HepG2 (cell line): Measurements from ENCODE around the gene CELSR2. TPM values are rescaled to one million over a fixed set of nuclear protein-coding genes. Genes with fewer than 3 reads are reported as not detected.

ENCODE experiments used
- ATAC-seq: fragments of 200-7000 bp; cut with Tn5 transposase; 3 replicates; pipeline ENCODE4 v1.9.1; 2020; ENCODE audit warnings: mild to moderate bottlenecking, moderate library complexity
- BruUV-seq: library from RNA; stranded (reverse); fragments of 400-500 nt; replicated peaks from 2 replicates; lab custom pipeline; 2021; lab: Mats Ljungman, UMichigan
- CTCF ChIA-PET: fragments of 300-600 bp; formaldehyde crosslinking; extraction: SDS; loops from one replicate; lab custom pipeline; 2021; ENCODE audit warnings: low total read pairs, inconsistent platforms, low intra/inter-chr PET ratio; lab: Yijun Ruan, JAX
- POLR2A ChIA-PET: fragments of 350-600 bp; sonication (Branson Sonifier 250); formaldehyde crosslinking; loops from one replicate; lab custom pipeline; 2020; ENCODE audit warnings: antibody characterized with exemption, inconsistent platforms; lab: Yijun Ruan, JAX
- DNase-seq: peaks from one replicate; pipeline ENCODE4 v3.0.0-alpha.2; 2015; ENCODE audit warnings: low spot score
- FAIRE-seq: peaks from 3 replicates; lab custom pipeline; 2011; peaks lifted over from hg19 to GRCh38; lab: Jason Lieb, UNC
- H2AFZ ChIP-seq: one replicate; pipeline ENCODE4 v1.6.1; 2011; ENCODE audit warnings: low read length, inconsistent platforms
- H3K27ac ChIP-seq: fragments of 300-600 bp; 3 replicates; pipeline ENCODE4 v1.8.0; 2011; ENCODE audit warnings: mixed run types, mild to moderate bottlenecking, mixed read lengths, low read length, inconsistent platforms; ENCODE audit not compliant: insufficient read depth; ENCODE audit errors: extremely low read length
- H3K27me3 ChIP-seq, 2 experiments: fragments of 200-600 bp in 1 of 2; 2 replicates in 1 of 2; 3 replicates in 1 of 2; pipeline versions ENCODE4 v1.6.0 to v1.8.0; 2011; ENCODE audit warnings: low read length in 2 of 2, mild to moderate bottlenecking in 2 of 2, moderate library complexity in 2 of 2, inconsistent platforms in 1 of 2; ENCODE audit not compliant: insufficient read depth in 2 of 2, control insufficient read depth in 1 of 2
- H3K36me3 ChIP-seq, 2 experiments: fragments of 200-600 bp in 1 of 2; replicated peaks in 1 of 2; 2 replicates in 1 of 2; 3 replicates in 1 of 2; pipeline versions ENCODE4 v1.5.1 to v1.8.0; 2011; ENCODE audit warnings: low read length in 2 of 2, inconsistent platforms in 1 of 2; ENCODE audit not compliant: insufficient read depth in 2 of 2, control insufficient read depth in 1 of 2
- H3K4me1 ChIP-seq: 2 replicates; pipeline ENCODE4 v1.5.1; 2012; ENCODE audit warnings: low read length, inconsistent platforms; ENCODE audit not compliant: insufficient read depth
- H3K4me2 ChIP-seq: 2 replicates; pipeline ENCODE4 v1.6.0; 2011; ENCODE audit warnings: low read depth, low read length, inconsistent platforms
- H3K4me3 ChIP-seq, 3 experiments: fragments of 200-600 bp in 1 of 3; sonication (generic), shearing (Covaris generic) in 1 of 3; replicated peaks in 1 of 3; 2 replicates each; pipeline ENCODE4 v1.5.1; 2011 to 2016; ENCODE audit warnings: low read length in 3 of 3, inconsistent platforms in 2 of 3, low read depth in 2 of 3, mild to moderate bottlenecking in 2 of 3, control low read depth in 1 of 3, mixed read lengths in 1 of 3; ENCODE audit not compliant: insufficient read depth in 1 of 3
- H3K79me2 ChIP-seq: one replicate; pipeline ENCODE4 v1.6.1; 2011; ENCODE audit warnings: low read length, inconsistent platforms; ENCODE audit not compliant: insufficient read depth
- H3K9ac ChIP-seq: 2 replicates; pipeline ENCODE4 v1.6.0; 2011; ENCODE audit warnings: mild to moderate bottlenecking, low read depth, low read length, inconsistent platforms; ENCODE audit not compliant: insufficient read depth
- H3K9me3 ChIP-seq: 2 replicates; pipeline ENCODE4 v1.5.1; 2012; ENCODE audit warnings: mild to moderate bottlenecking, low read length
- H4K20me1 ChIP-seq: 2 replicates; pipeline ENCODE4 v1.6.0; 2011; ENCODE audit warnings: inconsistent platforms, mild to moderate bottlenecking, low read length, moderate library complexity; ENCODE audit not compliant: insufficient read depth
- DR1 ChIP-seq: sonication (generic); formaldehyde crosslinking; IDR thresholded peaks from 2 replicates; pipeline ENCODE4 v1.8.0; 2021; ENCODE audit warnings: mild to moderate bottlenecking, missing genetic modification reagents, inconsistent platforms
- EED ChIP-seq: sonication (generic); formaldehyde crosslinking; IDR thresholded peaks from 2 replicates; pipeline ENCODE4 v1.5.0; 2020; ENCODE audit warnings: mild to moderate bottlenecking, missing genetic modification reagents
- HDAC6 ChIP-seq: fragments of 200-600 bp; sonication (generic); IDR thresholded peaks from 2 replicates; pipeline ENCODE4 v1.7.0; 2017; ENCODE audit warnings: mild to moderate bottlenecking, antibody characterized with exemption, low read length, low read depth
- HNRNPLL ChIP-seq: fragments of 200-400 bp; formaldehyde crosslinking; IDR thresholded peaks from 2 replicates; pipeline ENCODE4 v1.6.1; 2017; ENCODE audit warnings: mild to moderate bottlenecking, low read depth, low read length; ENCODE audit not compliant: poor library complexity, severe bottlenecking
- POLR2AphosphoS2 ChIP-seq: IDR thresholded peaks from 2 replicates; pipeline ENCODE4 v1.6.1; 2011; ENCODE audit warnings: low read depth, low read length, improper control_type of control experiment
- RARG ChIP-seq: sonication (generic); formaldehyde crosslinking; IDR thresholded peaks from 2 replicates; pipeline ENCODE4 v1.4.0; 2020; ENCODE audit warnings: low read depth, mild to moderate bottlenecking, missing genetic modification reagents
- RBFOX2 ChIP-seq: fragments of 200-400 bp; formaldehyde crosslinking; IDR thresholded peaks from 2 replicates; pipeline ENCODE4 v1.6.1; 2017; ENCODE audit warnings: low read depth, mild to moderate bottlenecking, low read length
- ZBTB38 ChIP-seq: sonication (generic); formaldehyde crosslinking; IDR thresholded peaks from 2 replicates; pipeline ENCODE4 v1.5.1; 2020; ENCODE audit warnings: mild to moderate bottlenecking, missing genetic modification reagents
- ZFP90 ChIP-seq: sonication (generic); formaldehyde crosslinking; IDR thresholded peaks from 2 replicates; pipeline ENCODE4 v1.8.0; 2022; ENCODE audit warnings: missing genetic modification reagents, mild to moderate bottlenecking, inconsistent platforms, borderline replicate concordance
- ZNF713 ChIP-seq: sonication (generic); formaldehyde crosslinking; IDR thresholded peaks from 2 replicates; pipeline ENCODE4 v1.4.0; 2020; ENCODE audit warnings: mild to moderate bottlenecking, missing genetic modification reagents
- ZNF816 ChIP-seq: sonication (generic); formaldehyde crosslinking; IDR thresholded peaks from 2 replicates; pipeline ENCODE4 v1.8.0; 2022; ENCODE audit warnings: missing genetic modification reagents, mild to moderate bottlenecking, borderline replicate concordance
- WGBS: methylation state at CpG from one replicate; pipeline ENCODE4 v1.1.6; 2017; ENCODE audit warnings: low lambda C conversion rate; 5-methylcytosine and 5-hydroxymethylcytosine counted together
- in situ Hi-C: cut with HindIII; loops from 2 replicates; pipeline ENCODE4 v1.10.0; 2017; ENCODE audit warnings: low pct_unique_long_range_greater_than_20kb; ENCODE audit not compliant: extremely low pct_ligation_motif_present
- intact Hi-C: fragments of 100-400 bp; cut with micrococcal nuclease; formaldehyde crosslinking; loops from one replicate; pipeline ENCODE4 v1.10.0; 2022; ENCODE audit not compliant: unreplicated experiment
- polyA plus RNA-seq, 8 experiments: library from polyadenylated mRNA; depleted of rRNA in 3 of 8; stranded (reverse) in 7 of 8; unstranded in 1 of 8; fragments of >200 nt; fragmentation: Illumina TruSeq in 4 of 8; extraction: Trizol in 4 of 8; gene quantifications; 2 replicates each; pipeline versions ENCODE4 v1.2.1 to v1.2.3, GENCODE V29; 2011 to 2016; ENCODE audit warnings: low read depth in 4 of 8, missing spikeins in 1 of 8, mixed read lengths in 1 of 8; ENCODE audit not compliant: insufficient read depth in 1 of 8
- total RNA-seq, 5 experiments: library from RNA; depleted of rRNA; stranded (reverse); fragments of >200 nt; fragmentation: Illumina TruSeq; extraction: Trizol; gene quantifications; 2 replicates each; pipeline ENCODE4 v1.2.3, GENCODE V29; 2016; ENCODE audit warnings: low read depth in 1 of 5
- TF ChIP-seq, protein P1 (sequence below): IDR thresholded peaks from 2 replicates; pipeline ENCODE4 v1.4.0; 2020; ENCODE audit warnings: mild to moderate bottlenecking, missing genetic modification reagents
- TF ChIP-seq, protein P2 (sequence below): sonication (generic); formaldehyde crosslinking; IDR thresholded peaks from 2 replicates; pipeline ENCODE4 v1.8.0; 2022; ENCODE audit warnings: missing genetic modification reagents, mild to moderate bottlenecking, borderline replicate concordance
- TF ChIP-seq, protein P3 (sequence below): sonication (generic); formaldehyde crosslinking; IDR thresholded peaks from 2 replicates; pipeline ENCODE4 v1.4.0; 2020; ENCODE audit warnings: missing genetic modification reagents
- TF ChIP-seq, protein P4 (sequence below): sonication (generic); formaldehyde crosslinking; conservative IDR thresholded peaks from 2 replicates; pipeline ENCODE4 v1.8.1; 2023; ENCODE audit warnings: missing genetic modification reagents

Gene CELSR2
- total and polyA plus RNA-seq, 2 of the 13 experiments (the other 11 are each of a cell fraction or from before 2014, with no cell fraction given) = 4.0 to 6.6 TPM

DNA sequence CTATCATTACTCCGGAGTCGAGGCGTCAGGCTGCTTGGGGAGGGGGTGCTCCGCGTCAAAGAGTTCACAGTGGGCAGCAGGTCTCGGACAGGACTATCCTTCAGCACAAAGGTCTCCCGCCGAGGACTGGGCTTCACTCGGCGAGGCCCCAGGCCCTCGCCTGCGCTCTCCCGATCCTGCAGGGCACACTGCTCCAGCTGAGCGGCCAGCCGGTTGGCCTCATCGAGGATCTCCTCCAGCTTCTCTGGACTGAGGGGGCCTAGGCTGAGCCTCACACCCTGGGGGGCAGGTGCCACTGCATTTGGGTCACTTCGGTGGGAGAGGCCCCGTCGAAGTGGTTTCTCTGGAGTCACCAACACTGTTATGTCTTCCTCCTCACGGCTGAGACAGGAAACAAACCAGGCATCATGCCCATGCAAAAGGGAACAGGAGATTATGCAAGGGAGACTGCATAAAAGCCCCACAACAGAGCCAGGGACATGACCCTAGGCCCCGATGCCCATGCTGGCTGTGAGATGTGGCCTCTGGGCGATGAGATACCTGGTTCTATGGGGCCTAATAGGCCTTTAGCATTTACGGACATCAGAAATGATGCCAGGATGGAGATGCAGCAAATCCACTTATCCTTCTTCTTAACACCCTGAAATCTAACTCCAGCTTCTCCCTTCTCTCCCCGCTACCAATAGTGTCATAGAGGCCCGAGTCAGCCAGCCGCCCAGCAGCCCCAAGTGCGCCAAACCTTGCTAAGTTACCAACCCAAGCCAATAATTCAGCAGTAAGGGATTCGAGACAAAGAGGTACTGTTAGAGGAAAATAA, 32.5 kb downstream of the CELSR2 start:
- intact Hi-C loops = loop anchor here (2.0 kb wide), 2 partner anchors 19 to 111 kb away; no protein-coding TSS in a partner anchor
- H4K20me1 ChIP-seq = no peaks in the 10 kb centered on the region
- H3K4me1 ChIP-seq = peaks cover 65% of the 10 kb centered on the region
- ChIA-PET POLR2A (interaction anchor here (1.4 to 2.0 kb wide), 5 partner anchors 15 to 89 kb away, joined by 8 to 28 read pairs (median 15); partner anchors contain the start of genes MYBPHL and SARS1), CTCF (interaction anchor here (1.9 kb wide), 1 partner anchor 18 kb away, joined by 8 read pairs; no protein-coding TSS in a partner anchor)
- H3K9me3 ChIP-seq = no peaks in the 10 kb centered on the region
- H3K9ac ChIP-seq = peak overlapping the region; percentile 80
- peaks cover 4 to 12% of the 10 kb centered on the region in 2 experiments; a peak in 2 of 5 replicates for H3K36me3 ChIP-seq
- in situ Hi-C loops = no loop called here
- H3K27me3 ChIP-seq = no peaks in the 10 kb centered on the region; a peak in 1 of 5 replicates
- TSS peak; percentile 51 for BruUV-seq
- ATAC-seq (no peak), FAIRE-seq (no peak), DNase-seq (no peak)
- peak overlapping the region; percentile 85 for H3K27ac ChIP-seq
- H2AFZ ChIP-seq = no peak overlapping the region
- WGBS = 57% methylated on average over 24 of the region's 28 CpGs
- peaks cover 18% of the 10 kb centered on the region for H3K79me2 ChIP-seq
- peak overlapping the region; percentile 83 for H3K4me2 ChIP-seq
- H3K4me3 ChIP-seq = peak overlapping the region; percentile 75 to 99 (median 93)
- TF ChIP-seq DR1 = no peak
- TF ChIP-seq ZFP90 (CRISPR knock-in tag) = no peak
- TF ChIP-seq RARG = no peak
- TF ChIP-seq, protein P1, sequence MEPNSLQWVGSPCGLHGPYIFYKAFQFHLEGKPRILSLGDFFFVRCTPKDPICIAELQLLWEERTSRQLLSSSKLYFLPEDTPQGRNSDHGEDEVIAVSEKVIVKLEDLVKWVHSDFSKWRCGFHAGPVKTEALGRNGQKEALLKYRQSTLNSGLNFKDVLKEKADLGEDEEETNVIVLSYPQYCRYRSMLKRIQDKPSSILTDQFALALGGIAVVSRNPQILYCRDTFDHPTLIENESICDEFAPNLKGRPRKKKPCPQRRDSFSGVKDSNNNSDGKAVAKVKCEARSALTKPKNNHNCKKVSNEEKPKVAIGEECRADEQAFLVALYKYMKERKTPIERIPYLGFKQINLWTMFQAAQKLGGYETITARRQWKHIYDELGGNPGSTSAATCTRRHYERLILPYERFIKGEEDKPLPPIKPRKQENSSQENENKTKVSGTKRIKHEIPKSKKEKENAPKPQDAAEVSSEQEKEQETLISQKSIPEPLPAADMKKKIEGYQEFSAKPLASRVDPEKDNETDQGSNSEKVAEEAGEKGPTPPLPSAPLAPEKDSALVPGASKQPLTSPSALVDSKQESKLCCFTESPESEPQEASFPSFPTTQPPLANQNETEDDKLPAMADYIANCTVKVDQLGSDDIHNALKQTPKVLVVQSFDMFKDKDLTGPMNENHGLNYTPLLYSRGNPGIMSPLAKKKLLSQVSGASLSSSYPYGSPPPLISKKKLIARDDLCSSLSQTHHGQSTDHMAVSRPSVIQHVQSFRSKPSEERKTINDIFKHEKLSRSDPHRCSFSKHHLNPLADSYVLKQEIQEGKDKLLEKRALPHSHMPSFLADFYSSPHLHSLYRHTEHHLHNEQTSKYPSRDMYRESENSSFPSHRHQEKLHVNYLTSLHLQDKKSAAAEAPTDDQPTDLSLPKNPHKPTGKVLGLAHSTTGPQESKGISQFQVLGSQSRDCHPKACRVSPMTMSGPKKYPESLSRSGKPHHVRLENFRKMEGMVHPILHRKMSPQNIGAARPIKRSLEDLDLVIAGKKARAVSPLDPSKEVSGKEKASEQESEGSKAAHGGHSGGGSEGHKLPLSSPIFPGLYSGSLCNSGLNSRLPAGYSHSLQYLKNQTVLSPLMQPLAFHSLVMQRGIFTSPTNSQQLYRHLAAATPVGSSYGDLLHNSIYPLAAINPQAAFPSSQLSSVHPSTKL (CRISPR knock-in tag) = no peak
- no peak for TF ChIP-seq POLR2AphosphoS2
- TF ChIP-seq ZBTB38 (CRISPR knock-in tag) = peak; percentile 81
- TF ChIP-seq RBFOX2 = peak; percentile 60; the same call in 1 of the 2 replicates
- TF ChIP-seq ZNF816 (CRISPR knock-in tag) = no peak
- TF ChIP-seq EED (CRISPR knock-in tag) = no peak
- TF ChIP-seq, protein P2, sequence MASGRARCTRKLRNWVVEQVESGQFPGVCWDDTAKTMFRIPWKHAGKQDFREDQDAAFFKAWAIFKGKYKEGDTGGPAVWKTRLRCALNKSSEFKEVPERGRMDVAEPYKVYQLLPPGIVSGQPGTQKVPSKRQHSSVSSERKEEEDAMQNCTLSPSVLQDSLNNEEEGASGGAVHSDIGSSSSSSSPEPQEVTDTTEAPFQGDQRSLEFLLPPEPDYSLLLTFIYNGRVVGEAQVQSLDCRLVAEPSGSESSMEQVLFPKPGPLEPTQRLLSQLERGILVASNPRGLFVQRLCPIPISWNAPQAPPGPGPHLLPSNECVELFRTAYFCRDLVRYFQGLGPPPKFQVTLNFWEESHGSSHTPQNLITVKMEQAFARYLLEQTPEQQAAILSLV (CRISPR knock-in tag) = no peak
- TF ChIP-seq HNRNPLL = no peak
- no peak for TF ChIP-seq HDAC6
- TF ChIP-seq, protein P3, sequence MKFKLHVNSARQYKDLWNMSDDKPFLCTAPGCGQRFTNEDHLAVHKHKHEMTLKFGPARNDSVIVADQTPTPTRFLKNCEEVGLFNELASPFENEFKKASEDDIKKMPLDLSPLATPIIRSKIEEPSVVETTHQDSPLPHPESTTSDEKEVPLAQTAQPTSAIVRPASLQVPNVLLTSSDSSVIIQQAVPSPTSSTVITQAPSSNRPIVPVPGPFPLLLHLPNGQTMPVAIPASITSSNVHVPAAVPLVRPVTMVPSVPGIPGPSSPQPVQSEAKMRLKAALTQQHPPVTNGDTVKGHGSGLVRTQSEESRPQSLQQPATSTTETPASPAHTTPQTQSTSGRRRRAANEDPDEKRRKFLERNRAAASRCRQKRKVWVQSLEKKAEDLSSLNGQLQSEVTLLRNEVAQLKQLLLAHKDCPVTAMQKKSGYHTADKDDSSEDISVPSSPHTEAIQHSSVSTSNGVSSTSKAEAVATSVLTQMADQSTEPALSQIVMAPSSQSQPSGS (CRISPR knock-in tag) = 0 out of 2 replicates have a peak, but pooled peaks have one; percentile 6
- TF ChIP-seq ZNF713 (CRISPR knock-in tag) = no peak
- TF ChIP-seq, protein P4, sequence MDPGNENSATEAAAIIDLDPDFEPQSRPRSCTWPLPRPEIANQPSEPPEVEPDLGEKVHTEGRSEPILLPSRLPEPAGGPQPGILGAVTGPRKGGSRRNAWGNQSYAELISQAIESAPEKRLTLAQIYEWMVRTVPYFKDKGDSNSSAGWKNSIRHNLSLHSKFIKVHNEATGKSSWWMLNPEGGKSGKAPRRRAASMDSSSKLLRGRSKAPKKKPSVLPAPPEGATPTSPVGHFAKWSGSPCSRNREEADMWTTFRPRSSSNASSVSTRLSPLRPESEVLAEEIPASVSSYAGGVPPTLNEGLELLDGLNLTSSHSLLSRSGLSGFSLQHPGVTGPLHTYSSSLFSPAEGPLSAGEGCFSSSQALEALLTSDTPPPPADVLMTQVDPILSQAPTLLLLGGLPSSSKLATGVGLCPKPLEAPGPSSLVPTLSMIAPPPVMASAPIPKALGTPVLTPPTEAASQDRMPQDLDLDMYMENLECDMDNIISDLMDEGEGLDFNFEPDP (CRISPR knock-in tag) = 0 out of 2 replicates have a peak, but pooled peaks have one; percentile 55
